LNCaP clone FGC (cell line): ENCODE data around the gene MAML3.

ENCODE experiments used
- DNase-seq: peaks from one replicate; pipeline ENCODE4 v3.0.0-alpha.2; 2011; ENCODE audit warnings: low read depth
- H3K4me3 ChIP-seq: 2 replicates; pipeline ENCODE4 v1.5.1; 2011; ENCODE audit warnings: mild to moderate bottlenecking, low read depth, low read length, control low read depth
- TF ChIP-seq, protein P1 (sequence below): IDR thresholded peaks from 2 replicates; pipeline ENCODE4 v1.5.1; 2012; ENCODE audit warnings: mild to moderate bottlenecking; ENCODE audit not compliant: control insufficient read depth, insufficient read depth; ENCODE audit errors: extremely low read depth

MAML3 gene

DNA sequence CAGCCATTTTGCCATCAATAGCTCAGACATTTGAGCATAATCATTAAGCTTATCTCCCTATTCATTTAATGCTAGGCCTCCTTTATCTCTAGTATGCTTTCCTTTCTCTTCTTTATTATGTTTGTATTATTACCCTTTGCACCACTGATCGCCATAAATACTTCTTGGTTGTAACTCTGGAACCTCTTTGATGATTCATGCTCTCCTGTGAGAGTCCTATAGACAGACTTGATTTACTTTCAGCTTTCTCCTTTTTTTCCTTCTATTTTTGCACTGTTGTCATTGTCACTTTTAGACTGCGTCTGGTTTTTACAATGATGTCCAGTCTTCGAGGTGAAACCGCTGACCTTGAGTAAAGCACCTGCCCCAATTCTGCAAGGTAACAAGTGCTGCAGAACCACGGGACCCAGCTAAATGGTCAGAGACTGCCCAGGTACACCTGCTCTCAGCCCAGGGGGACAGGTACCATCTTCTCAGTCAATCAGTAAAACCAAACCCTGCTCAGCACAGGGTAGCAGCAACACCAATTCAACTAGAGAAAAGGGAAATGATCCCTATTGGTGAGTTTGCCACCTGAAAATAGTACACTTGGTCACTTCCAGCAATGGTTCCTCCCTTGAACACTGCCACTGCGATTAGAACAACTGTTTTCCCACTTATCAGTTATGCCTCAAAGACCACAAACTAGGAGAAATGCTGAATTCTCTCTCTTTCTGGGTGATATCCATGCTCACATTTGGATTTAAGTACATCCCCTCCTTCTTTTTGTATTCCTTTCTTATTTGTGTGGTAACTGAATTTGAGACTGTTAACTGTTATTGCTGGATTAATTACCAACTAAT, 125.1 kb downstream of the MAML3 start:
- TF ChIP-seq, protein P1, sequence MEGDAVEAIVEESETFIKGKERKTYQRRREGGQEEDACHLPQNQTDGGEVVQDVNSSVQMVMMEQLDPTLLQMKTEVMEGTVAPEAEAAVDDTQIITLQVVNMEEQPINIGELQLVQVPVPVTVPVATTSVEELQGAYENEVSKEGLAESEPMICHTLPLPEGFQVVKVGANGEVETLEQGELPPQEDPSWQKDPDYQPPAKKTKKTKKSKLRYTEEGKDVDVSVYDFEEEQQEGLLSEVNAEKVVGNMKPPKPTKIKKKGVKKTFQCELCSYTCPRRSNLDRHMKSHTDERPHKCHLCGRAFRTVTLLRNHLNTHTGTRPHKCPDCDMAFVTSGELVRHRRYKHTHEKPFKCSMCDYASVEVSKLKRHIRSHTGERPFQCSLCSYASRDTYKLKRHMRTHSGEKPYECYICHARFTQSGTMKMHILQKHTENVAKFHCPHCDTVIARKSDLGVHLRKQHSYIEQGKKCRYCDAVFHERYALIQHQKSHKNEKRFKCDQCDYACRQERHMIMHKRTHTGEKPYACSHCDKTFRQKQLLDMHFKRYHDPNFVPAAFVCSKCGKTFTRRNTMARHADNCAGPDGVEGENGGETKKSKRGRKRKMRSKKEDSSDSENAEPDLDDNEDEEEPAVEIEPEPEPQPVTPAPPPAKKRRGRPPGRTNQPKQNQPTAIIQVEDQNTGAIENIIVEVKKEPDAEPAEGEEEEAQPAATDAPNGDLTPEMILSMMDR, result no peak
- no peak for DNase-seq

DNA sequence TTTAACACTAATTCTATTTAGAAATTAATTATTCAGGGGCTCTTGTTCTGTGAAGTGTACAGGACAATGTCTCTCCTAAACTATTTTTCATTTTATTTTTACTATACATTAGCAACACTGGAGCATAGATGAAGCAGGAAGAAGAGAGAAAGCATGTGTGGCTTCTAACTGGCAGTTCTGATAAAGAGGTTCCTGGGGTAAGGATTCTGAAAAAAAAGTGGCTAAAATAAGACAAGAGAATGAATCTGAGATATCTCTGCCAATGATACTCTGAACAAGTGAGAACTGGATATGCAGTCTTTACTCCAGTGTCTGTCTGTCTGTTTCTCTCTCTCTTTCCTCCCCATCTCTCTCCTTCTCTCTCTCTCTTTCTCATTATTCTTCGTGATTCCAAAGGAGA, 125.9 kb downstream of the MAML3 start:
- TF ChIP-seq, protein P1, result no peak

More for the DNA sequence above, 125.1 kb downstream of the MAML3 start:
- no peak overlapping the region for H3K4me3 ChIP-seq

DNA sequence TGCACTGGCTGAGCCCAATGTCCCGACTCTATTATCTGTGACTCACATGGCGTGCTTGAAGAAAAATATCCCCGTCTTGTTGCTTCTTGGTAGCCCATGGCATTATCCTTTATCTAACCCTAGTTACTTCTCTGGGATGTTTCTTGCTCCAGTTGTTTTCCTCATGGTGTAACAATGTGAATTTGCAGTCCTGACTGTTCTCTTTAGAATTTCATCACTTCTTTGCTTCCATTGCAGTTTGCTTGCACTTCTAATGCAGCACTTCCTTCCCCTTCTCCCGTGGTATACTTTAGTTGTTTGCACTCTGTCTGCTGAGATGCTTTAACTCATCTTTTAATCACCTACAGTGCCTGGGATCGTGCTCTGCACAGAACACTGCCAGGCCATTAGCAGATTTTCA, 126.9 kb downstream of the MAML3 start:
- DNase-seq, result no peak
- H3K4me3 ChIP-seq, result no peak overlapping the region
- TF ChIP-seq, protein P1, result no peak

More for the DNA sequence above, 125.9 kb downstream of the MAML3 start:
- no peak overlapping the region for H3K4me3 ChIP-seq
- no peak for DNase-seq

DNA sequence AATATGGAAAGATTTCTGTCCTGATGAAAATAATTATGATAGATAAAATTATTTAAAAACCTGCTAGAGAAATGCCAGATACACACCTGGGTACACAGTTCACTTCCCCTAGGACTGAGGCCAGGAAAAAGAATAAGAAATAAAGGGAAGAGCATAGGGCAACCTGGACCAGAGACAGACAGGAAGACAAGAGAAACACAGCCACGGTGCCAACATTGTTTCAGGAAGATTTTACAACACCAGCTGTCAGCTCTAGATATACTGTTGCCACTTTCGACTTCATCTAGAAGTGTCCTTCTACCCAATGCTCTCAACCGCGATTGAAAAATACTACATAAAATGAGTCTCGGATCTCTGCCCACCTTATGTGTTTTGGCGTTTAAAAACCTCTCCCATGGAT, 128.5 kb downstream of the MAML3 start:
- peak; percentile 61 for DNase-seq
- no peak overlapping the region for H3K4me3 ChIP-seq
- TF ChIP-seq, protein P1, result no peak

DNA sequence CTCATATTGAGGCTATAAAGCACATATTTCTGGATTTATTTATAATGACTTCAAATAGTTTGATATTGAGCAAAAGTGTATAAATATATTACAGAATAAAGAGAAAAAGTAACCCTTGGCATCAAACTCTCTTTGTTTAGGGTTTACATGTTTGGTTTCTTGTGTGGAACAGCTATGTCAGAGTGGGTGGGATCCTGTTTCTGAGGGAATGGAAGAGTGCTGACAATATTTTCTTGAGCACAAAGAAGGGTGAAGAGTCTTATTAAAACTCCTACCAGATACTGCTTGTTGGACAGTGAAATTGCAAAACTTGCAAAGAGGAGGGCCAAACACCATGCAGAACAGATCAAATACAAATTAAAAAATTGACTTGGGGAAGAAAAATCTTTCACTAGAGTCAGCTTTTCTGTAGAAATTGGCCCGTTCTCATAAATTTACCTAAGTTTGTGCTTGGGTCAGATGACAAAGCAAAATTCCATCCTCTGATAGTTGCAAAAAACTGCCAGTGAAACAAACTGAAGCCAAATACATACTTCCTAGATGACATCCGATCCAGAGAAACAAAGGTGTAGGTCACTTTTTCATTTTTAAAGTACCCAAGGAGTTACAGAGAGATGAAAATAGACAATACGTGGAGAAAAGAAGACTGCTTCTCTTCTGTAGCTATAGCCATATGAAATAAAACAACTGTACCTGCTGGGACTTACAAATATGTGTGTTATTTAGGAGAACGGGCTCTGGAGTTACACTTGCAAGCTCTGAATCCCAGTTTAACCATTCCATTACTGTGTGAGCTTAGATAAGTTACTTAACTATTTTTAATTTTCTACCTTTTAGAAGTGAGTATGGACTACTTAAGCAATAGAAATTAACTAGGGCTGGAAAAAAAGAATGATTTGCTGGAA, 133.3 kb downstream of the MAML3 start:
- H3K4me3 ChIP-seq, result no peak overlapping the region
- TF ChIP-seq, protein P1, result no peak
- no peak for DNase-seq

DNA sequence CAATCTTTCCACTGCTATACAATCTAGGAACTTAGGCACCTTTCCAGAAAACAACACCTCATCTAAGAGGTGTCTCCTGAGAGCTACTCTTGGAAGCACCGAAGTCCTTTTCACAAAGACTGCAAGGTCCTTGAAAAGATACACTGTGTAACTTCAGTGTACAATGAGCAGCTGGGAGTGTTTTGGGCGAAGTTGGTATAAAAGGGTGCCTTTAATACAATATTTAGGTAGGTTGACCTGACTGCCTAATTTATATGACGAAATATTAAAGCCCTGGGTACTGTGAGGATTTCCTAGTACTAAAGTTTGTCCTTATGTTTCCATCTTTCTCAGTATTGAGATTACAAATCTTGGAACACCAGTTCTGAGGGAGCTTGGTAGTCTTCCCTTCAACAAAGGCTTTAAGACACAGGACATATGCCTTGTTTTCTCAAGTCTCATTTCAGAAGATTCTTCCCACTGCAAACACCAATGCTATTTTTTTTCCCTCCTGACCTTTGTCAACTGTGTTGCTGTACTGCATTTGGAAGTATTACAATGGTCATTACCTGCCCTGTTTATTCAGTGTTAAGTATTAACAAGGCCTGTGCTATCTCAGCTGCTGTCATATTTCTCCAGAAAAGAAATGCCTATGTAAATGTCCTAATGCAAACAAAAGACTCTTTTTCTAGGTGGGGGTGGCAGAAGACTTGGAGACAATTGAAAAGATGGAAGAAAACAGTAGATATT, 134.2 kb downstream of the MAML3 start:
- TF ChIP-seq, protein P1, result no peak
- peak; percentile 61 for DNase-seq
- H3K4me3 ChIP-seq, result no peak overlapping the region
